SK-N-SH (cell line): ENCODE data around the gene ARFIP1. TPM values are rescaled to one million over a fixed set of nuclear protein-coding genes. Genes with fewer than 3 reads are reported as not detected.

Source experiments
- CTCF ChIA-PET: fragments of 300-600, 350-600 bp; formaldehyde crosslinking; extraction: SDS; loops from one replicate; lab custom pipeline; 2021; lab: Yijun Ruan, JAX
- POLR2A ChIA-PET: fragments of 350-600 bp; sonication (Branson Sonifier 250); formaldehyde crosslinking; extraction: SDS; loops from one replicate; lab custom pipeline; 2020; ENCODE audit warnings: antibody characterized with exemption, inconsistent platforms; lab: Yijun Ruan, JAX
- DNase-seq: peaks from one replicate; pipeline ENCODE4 v3.0.0; 2012
- H2AFZ ChIP-seq: fragments of 200-600 bp; sonication (generic); 2 replicates; pipeline ENCODE4 v1.8.1; 2016; ENCODE audit warnings: antibody characterized with exemption, mild to moderate bottlenecking, low read depth
- H3F3A ChIP-seq: fragments of 200-600 bp; sonication (generic); replicated peaks from 2 replicates; pipeline ENCODE3; 2016; ENCODE audit warnings: antibody characterized with exemption, mild to moderate bottlenecking; ENCODE audit not compliant: insufficient read depth
- H3K27ac ChIP-seq, 2 experiments: fragments of 200-500 bp in 1 of 2; fragments of 200-600 bp in 1 of 2; sonication (Bioruptor generic) in 1 of 2; sonication (generic), shearing (Covaris generic) in 1 of 2; 2 replicates each; pipeline versions ENCODE4 v1.5.1 to v1.6.1; 2014 to 2016; ENCODE audit warnings: low read depth in 2 of 2, inconsistent platforms in 1 of 2, low read length in 1 of 2, mild to moderate bottlenecking in 1 of 2, mixed read lengths in 1 of 2
- H3K27me3 ChIP-seq: fragments of 200-600 bp; sonication (generic), shearing (Covaris generic); 2 replicates; pipeline ENCODE4 v1.6.1; 2016; ENCODE audit warnings: mixed run types; ENCODE audit not compliant: insufficient read depth
- H3K36me3 ChIP-seq, 2 experiments: fragments of 200-500 bp in 1 of 2; fragments of 200-600 bp in 1 of 2; sonication (Bioruptor generic) in 1 of 2; sonication (generic) in 1 of 2; replicated peaks in 1 of 2; 2 replicates each; pipeline versions ENCODE3 to v1.5.1; 2014 to 2016; ENCODE audit warnings: low read length in 1 of 2, mild to moderate bottlenecking in 1 of 2; ENCODE audit not compliant: insufficient read depth in 2 of 2, control insufficient read depth in 1 of 2
- H3K4me1 ChIP-seq, 2 experiments: fragments of 200-500 bp in 1 of 2; fragments of 200-600 bp in 1 of 2; sonication (Bioruptor generic) in 1 of 2; sonication (generic), shearing (Covaris generic) in 1 of 2; 2 replicates each; pipeline versions ENCODE4 v1.5.1 to v1.6.1; 2014 to 2016; ENCODE audit warnings: low read depth in 1 of 2, low read length in 1 of 2, mixed run types in 1 of 2; ENCODE audit not compliant: insufficient read depth in 2 of 2, control insufficient read depth in 1 of 2
- H3K4me2 ChIP-seq: fragments of 200-600 bp; sonication (generic), shearing (Covaris generic); 2 replicates; pipeline ENCODE4 v1.6.1; 2017; ENCODE audit warnings: mixed run types
- H3K4me3 ChIP-seq, 2 experiments: fragments of 200-500 bp in 1 of 2; fragments of 200-600 bp in 1 of 2; sonication (Bioruptor generic) in 1 of 2; sonication (generic), shearing (Covaris generic) in 1 of 2; 2 replicates each; pipeline versions ENCODE4 v1.5.1 to v1.8.1; 2014 to 2016; ENCODE audit warnings: low read depth in 2 of 2, inconsistent platforms in 1 of 2, low read length in 1 of 2, mild to moderate bottlenecking in 1 of 2, mixed read lengths in 1 of 2, moderate library complexity in 1 of 2
- H3K79me2 ChIP-seq: fragments of 200-600 bp; sonication (generic); 2 replicates; pipeline ENCODE4 v1.8.1; 2017; ENCODE audit warnings: mild to moderate bottlenecking; ENCODE audit not compliant: insufficient read depth
- H3K9ac ChIP-seq: fragments of 200-600 bp; sonication (generic); 2 replicates; pipeline ENCODE4 v1.6.1; 2017; ENCODE audit warnings: mixed run types
- H3K9me2 ChIP-seq: fragments of 200-600 bp; sonication (generic); 2 replicates; pipeline ENCODE4 v1.6.1; 2017; ENCODE audit warnings: mixed run types
- H3K9me3 ChIP-seq: fragments of 200-600 bp; sonication (generic); 2 replicates; pipeline ENCODE4 v1.6.1; 2017; ENCODE audit warnings: mixed run types, mild to moderate bottlenecking, moderate library complexity
- H4K20me1 ChIP-seq: fragments of 200-600 bp; sonication (generic); 2 replicates; pipeline ENCODE4 v1.6.1; 2017; ENCODE audit warnings: mild to moderate bottlenecking, mixed run types; ENCODE audit not compliant: insufficient read depth
- ELF1 ChIP-seq: IDR thresholded peaks from 2 replicates; pipeline ENCODE4 v1.4.0; 2012
- EP300 ChIP-seq, 2 experiments: IDR thresholded peaks; 2 replicates each; pipeline versions ENCODE4 v1.4.0 to v1.6.1; 2012; ENCODE audit warnings: borderline replicate concordance in 1 of 2, low read depth in 1 of 2, low read length in 1 of 2
- FOXM1 ChIP-seq: IDR thresholded peaks from 2 replicates; pipeline ENCODE4 v1.4.0; 2012; ENCODE audit warnings: low read depth, mild to moderate bottlenecking
- NFIC ChIP-seq: IDR thresholded peaks from 2 replicates; pipeline ENCODE4 v1.4.0; 2012; ENCODE audit warnings: borderline replicate concordance
- RFX5 ChIP-seq: IDR thresholded peaks from 2 replicates; pipeline ENCODE4 v1.6.1; 2012; ENCODE audit warnings: mild to moderate bottlenecking, improper control_type of control experiment, low read length
- RXRA ChIP-seq: IDR thresholded peaks from 2 replicates; pipeline ENCODE4 v1.4.0; 2012; ENCODE audit warnings: low read depth, mild to moderate bottlenecking, borderline replicate concordance
- TCF12 ChIP-seq: IDR thresholded peaks from 2 replicates; pipeline ENCODE4 v1.4.0; 2012
- TEAD4 ChIP-seq: IDR thresholded peaks from 2 replicates; pipeline ENCODE4 v1.4.0; 2012; ENCODE audit warnings: mild to moderate bottlenecking, borderline replicate concordance; ENCODE audit not compliant: insufficient read depth
- WGBS: methylation state at CpG from one replicate; pipeline ENCODE4 v1.1.6; 2017; ENCODE audit warnings: low lambda C conversion rate; 5-methylcytosine and 5-hydroxymethylcytosine counted together
- polyA plus RNA-seq, 3 experiments: library from polyadenylated mRNA; depleted of rRNA; stranded (reverse); fragments of >200 nt; gene quantifications; 2 replicates each; pipeline ENCODE4 v1.2.3, GENCODE V29; 2012
- TF ChIP-seq, protein P1 (sequence below): IDR thresholded peaks from 2 replicates; pipeline ENCODE4 v1.4.0; 2012; ENCODE audit warnings: low read depth, borderline replicate concordance
- TF ChIP-seq, protein P2 (sequence below): IDR thresholded peaks from 2 replicates; pipeline ENCODE4 v1.4.0; 2012; ENCODE audit warnings: low read depth, borderline replicate concordance
- TF ChIP-seq, protein P3 (sequence below): IDR thresholded peaks from 2 replicates; pipeline ENCODE4 v1.4.0; 2012; ENCODE audit warnings: low read depth
- TF ChIP-seq, protein P4 (sequence below): fragments of 200-600 bp; sonication (generic); IDR thresholded peaks from 2 replicates; pipeline ENCODE4 v1.6.1; 2017; ENCODE audit warnings: antibody characterized with exemption, mild to moderate bottlenecking, moderate library complexity

Gene ARFIP1
- polyA plus RNA-seq, 1 of the 3 experiments (the other 2 are of a cell fraction), result 15.7 TPM

DNA sequence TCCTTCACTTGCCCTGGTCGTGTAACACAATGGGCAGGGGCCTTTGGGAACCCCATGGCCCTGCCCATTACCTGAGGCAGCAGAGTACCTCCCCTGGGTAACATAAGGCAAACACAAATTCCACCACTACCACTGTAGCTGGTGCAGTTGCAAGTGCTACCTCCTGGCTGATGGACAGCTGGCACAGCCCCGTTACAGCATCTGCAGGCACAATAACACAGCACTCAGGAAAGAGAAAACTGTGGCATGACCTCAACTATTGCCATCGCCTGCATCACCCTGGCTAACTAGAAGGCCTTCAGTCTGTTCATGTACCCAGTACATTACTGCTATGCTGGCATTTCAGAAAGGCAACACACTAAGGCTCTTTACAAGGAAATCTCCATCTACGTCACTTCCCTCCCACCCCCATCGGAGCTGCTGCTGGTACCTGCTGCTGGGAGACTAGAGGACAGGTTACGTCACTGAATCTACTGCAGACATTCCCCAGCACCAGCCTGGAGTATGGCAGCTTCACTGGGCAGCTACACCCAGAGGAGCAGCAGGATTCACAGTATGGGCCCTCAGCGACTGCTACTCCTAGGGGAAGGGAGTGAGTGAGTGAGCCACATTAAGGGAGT lies 39.4 kb downstream of the ARFIP1 start:
- H3K27ac ChIP-seq, result no peak overlapping the region

DNA sequence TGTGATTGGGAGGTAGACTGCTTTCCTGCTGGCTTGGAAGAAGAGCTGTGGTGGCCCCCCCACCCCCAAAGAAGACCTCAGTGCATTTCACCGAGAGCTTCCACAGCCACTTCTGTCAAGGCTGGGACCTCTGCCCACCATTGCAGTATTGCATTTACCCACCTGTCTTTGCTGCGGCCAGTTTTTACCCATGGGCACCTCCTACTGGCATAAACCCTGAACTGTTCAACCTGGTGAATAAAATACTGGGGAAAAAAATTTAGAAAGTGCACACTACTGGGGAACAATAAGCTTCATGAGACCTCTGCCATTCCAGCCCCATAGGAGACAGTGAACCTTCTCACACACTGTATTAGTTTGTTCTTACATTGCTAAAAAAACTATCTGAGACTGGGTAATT lies 40.3 kb downstream of the ARFIP1 start:
- WGBS, result 100% methylated on average over 2 of the region's 2 CpGs
- TF ChIP-seq RXRA, result no peak
- TF ChIP-seq, protein P1, sequence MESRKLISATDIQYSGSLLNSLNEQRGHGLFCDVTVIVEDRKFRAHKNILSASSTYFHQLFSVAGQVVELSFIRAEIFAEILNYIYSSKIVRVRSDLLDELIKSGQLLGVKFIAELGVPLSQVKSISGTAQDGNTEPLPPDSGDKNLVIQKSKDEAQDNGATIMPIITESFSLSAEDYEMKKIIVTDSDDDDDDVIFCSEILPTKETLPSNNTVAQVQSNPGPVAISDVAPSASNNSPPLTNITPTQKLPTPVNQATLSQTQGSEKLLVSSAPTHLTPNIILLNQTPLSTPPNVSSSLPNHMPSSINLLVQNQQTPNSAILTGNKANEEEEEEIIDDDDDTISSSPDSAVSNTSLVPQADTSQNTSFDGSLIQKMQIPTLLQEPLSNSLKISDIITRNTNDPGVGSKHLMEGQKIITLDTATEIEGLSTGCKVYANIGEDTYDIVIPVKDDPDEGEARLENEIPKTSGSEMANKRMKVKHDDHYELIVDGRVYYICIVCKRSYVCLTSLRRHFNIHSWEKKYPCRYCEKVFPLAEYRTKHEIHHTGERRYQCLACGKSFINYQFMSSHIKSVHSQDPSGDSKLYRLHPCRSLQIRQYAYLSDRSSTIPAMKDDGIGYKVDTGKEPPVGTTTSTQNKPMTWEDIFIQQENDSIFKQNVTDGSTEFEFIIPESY, result no peak
- TF ChIP-seq, protein P2, sequence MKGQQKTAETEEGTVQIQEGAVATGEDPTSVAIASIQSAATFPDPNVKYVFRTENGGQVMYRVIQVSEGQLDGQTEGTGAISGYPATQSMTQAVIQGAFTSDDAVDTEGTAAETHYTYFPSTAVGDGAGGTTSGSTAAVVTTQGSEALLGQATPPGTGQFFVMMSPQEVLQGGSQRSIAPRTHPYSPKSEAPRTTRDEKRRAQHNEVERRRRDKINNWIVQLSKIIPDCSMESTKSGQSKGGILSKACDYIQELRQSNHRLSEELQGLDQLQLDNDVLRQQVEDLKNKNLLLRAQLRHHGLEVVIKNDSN, result no peak
- TF ChIP-seq, protein P3, sequence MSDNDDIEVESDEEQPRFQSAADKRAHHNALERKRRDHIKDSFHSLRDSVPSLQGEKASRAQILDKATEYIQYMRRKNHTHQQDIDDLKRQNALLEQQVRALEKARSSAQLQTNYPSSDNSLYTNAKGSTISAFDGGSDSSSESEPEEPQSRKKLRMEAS, result no peak
- TF ChIP-seq RFX5, result no peak
- TF ChIP-seq, protein P4, sequence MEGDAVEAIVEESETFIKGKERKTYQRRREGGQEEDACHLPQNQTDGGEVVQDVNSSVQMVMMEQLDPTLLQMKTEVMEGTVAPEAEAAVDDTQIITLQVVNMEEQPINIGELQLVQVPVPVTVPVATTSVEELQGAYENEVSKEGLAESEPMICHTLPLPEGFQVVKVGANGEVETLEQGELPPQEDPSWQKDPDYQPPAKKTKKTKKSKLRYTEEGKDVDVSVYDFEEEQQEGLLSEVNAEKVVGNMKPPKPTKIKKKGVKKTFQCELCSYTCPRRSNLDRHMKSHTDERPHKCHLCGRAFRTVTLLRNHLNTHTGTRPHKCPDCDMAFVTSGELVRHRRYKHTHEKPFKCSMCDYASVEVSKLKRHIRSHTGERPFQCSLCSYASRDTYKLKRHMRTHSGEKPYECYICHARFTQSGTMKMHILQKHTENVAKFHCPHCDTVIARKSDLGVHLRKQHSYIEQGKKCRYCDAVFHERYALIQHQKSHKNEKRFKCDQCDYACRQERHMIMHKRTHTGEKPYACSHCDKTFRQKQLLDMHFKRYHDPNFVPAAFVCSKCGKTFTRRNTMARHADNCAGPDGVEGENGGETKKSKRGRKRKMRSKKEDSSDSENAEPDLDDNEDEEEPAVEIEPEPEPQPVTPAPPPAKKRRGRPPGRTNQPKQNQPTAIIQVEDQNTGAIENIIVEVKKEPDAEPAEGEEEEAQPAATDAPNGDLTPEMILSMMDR, result no peak
- no peak for TF ChIP-seq FOXM1
- TF ChIP-seq EP300 (IDR thresholded peaks at IDR 0.05; ENCODE audit: borderline replicate concordance in 1 of 2, low read depth in 1 of 2, low read length in 1 of 2), result no peak
- TF ChIP-seq TCF12, result no peak
- Histone ChIP-seq H3K9me3 (0 out of 2 replicates have a peak, but pooled peaks cover 2% of the 10 kb centered on the region), H3K4me1 (no peaks in the 10 kb centered on the region), H3K4me3 (no peak overlapping the region), H3K27me3 (no peaks in the 10 kb centered on the region), H3K36me3 (peaks cover 0 to 11% of the 10 kb centered on the region in 2 experiments), H4K20me1 (no peaks in the 10 kb centered on the region), H2AFZ (no peak overlapping the region), H3F3A (no peaks in the 10 kb centered on the region), H3K27ac (no peak overlapping the region), H3K79me2 (no peaks in the 10 kb centered on the region; the same call in none of the 2 replicates), H3K9me2 (no peaks in the 10 kb centered on the region), H3K4me2 (no peak overlapping the region), H3K9ac (no peak overlapping the region)
- ChIA-PET CTCF (interaction anchor here (1.3 kb wide), 2 partner anchors 11 to 40 kb away, joined by 3 read pairs; partner anchors contain the start of genes ARFIP1 and TIGD4), POLR2A (no interaction called here)
- no peak for DNase-seq

More for the DNA sequence above, 39.4 kb downstream of the ARFIP1 start:
- H2AFZ ChIP-seq, result no peak overlapping the region
- TF ChIP-seq, protein P3, result no peak
- no peak for TF ChIP-seq RFX5
- TF ChIP-seq NFIC, result no peak
- no peak for TF ChIP-seq ELF1
- no peak for TF ChIP-seq TCF12
- TF ChIP-seq TEAD4, result no peak
- POLR2A ChIA-PET, result no interaction called here
- H3K9me3 ChIP-seq, result 0 out of 2 replicates have a peak, but pooled peaks cover 2% of the 10 kb centered on the region
- H3K27me3 ChIP-seq, result no peaks in the 10 kb centered on the region
- no peaks in the 10 kb centered on the region for H3K9me2 ChIP-seq
- no peak for DNase-seq
- H3K9ac ChIP-seq, result no peak overlapping the region
- peaks cover 0 to 15% of the 10 kb centered on the region in 2 experiments for H3K36me3 ChIP-seq
- 100% methylated on average over 5 of the region's 7 CpGs for WGBS
- no peaks in the 10 kb centered on the region for H3F3A ChIP-seq
- peaks cover 9% of the 10 kb centered on the region for H3K79me2 ChIP-seq
- no peaks in the 10 kb centered on the region for H3K4me1 ChIP-seq
- CTCF ChIA-PET, result interaction anchor here (1.1 to 1.3 kb wide), 2 partner anchors 28 to 39 kb away, joined by 3 read pairs; partner anchors contain the start of genes ARFIP1 and TIGD4
- no peaks in the 10 kb centered on the region for H4K20me1 ChIP-seq
- H3K4me2 ChIP-seq, result no peak overlapping the region
- no peak overlapping the region for H3K4me3 ChIP-seq
